Measurements from ENCODE around the gene ABCC9. TPM values are rescaled to one million over a fixed set of nuclear protein-coding genes. Genes with fewer than 3 reads are reported as not detected.
"Not testable (repeated sequence)": the region's sequence is repeated elsewhere in the genome, so short reads cannot be mapped to it uniquely, and the experiment has no call there.

ABCC9 gene
- total and polyA plus RNA-seq, 9 donors = 34.4 to 104 (median 61.1) TPM

GRCh38 chr12:21814327-21814726 lies 126.9 kb downstream of the ABCC9 start:
- WGBS (ENCODE audit: insufficient coverage) = no CpG with 5 or more reads among the region's 2 CpGs
- no peaks in the 10 kb centered on the region for H3K36me3 ChIP-seq (ENCODE audit: control insufficient read depth, insufficient read depth, low read length)

GRCh38 chr12:21813751-21814150 lies 127.5 kb downstream of the ABCC9 start:
- Histone ChIP-seq H3K4me3 (ENCODE audit: low read length) (no peak overlapping the region), H3K9me3 (replicated peaks; ENCODE audit: control insufficient read depth, low read depth, low read length) (no peaks in the 10 kb centered on the region), H3K36me3 (ENCODE audit: control insufficient read depth, insufficient read depth, low read length) (no peaks in the 10 kb centered on the region), H3K27me3 (ENCODE audit: control insufficient read depth, insufficient read depth, low read length) (no peaks in the 10 kb centered on the region), H3K4me1 (ENCODE audit: control insufficient read depth, insufficient read depth, low read length) (no peaks in the 10 kb centered on the region), H3K27ac (ENCODE audit: low read length) (no peak overlapping the region)
- no peak for DNase-seq
- WGBS (ENCODE audit: insufficient coverage) = no CpG with 5 or more reads among the region's 3 CpGs

More at GRCh38 chr12:21814327-21814726, 126.9 kb downstream of the ABCC9 start:
- Histone ChIP-seq H3K27me3 (ENCODE audit: control insufficient read depth, insufficient read depth, low read length) (no peaks in the 10 kb centered on the region), H3K4me1 (ENCODE audit: control insufficient read depth, insufficient read depth, low read length) (peaks cover under 1% of the 10 kb centered on the region), H3K27ac (ENCODE audit: low read length) (no peak overlapping the region), H3K4me3 (ENCODE audit: low read length) (no peak overlapping the region), H3K9me3 (replicated peaks; ENCODE audit: control insufficient read depth, low read depth, low read length) (no peaks in the 10 kb centered on the region)
- DNase-seq = no peak

GRCh38 chr12:21813125-21813524 lies 128.1 kb downstream of the ABCC9 start:
- Histone ChIP-seq H3K9me3 (replicated peaks; ENCODE audit: control insufficient read depth, low read depth, low read length) (no peaks in the 10 kb centered on the region), H3K4me3 (ENCODE audit: low read length) (no peak overlapping the region), H3K27me3 (ENCODE audit: control insufficient read depth, insufficient read depth, low read length) (no peaks in the 10 kb centered on the region), H3K27ac (ENCODE audit: low read length) (no peak overlapping the region), H3K4me1 (ENCODE audit: control insufficient read depth, insufficient read depth, low read length) (no peaks in the 10 kb centered on the region), H3K36me3 (ENCODE audit: control insufficient read depth, insufficient read depth, low read length) (no peaks in the 10 kb centered on the region)
- DNase-seq = no peak

- not testable (repeated sequence) for H3K36me3 ChIP-seq (ENCODE audit: control insufficient read depth, insufficient read depth, low read length)
Observed at GRCh38 chr12:21812340-21812739, 128.9 kb downstream of the ABCC9 start.

GRCh38 chr12:21809100-21809499 lies 132.1 kb downstream of the ABCC9 start:
- Histone ChIP-seq H3K9me3 (replicated peaks; ENCODE audit: control insufficient read depth, low read depth, low read length) (no peaks in the 10 kb centered on the region), H3K4me1 (ENCODE audit: control insufficient read depth, insufficient read depth, low read length) (no peaks in the 10 kb centered on the region), H3K36me3 (ENCODE audit: control insufficient read depth, insufficient read depth, low read length) (peaks cover 3% of the 10 kb centered on the region), H3K27ac (ENCODE audit: low read length) (no peak overlapping the region), H3K4me3 (ENCODE audit: low read length) (no peak overlapping the region), H3K27me3 (ENCODE audit: control insufficient read depth, insufficient read depth, low read length) (no peaks in the 10 kb centered on the region)
- DNase-seq = no peak

More at GRCh38 chr12:21812340-21812739, 128.9 kb downstream of the ABCC9 start:
- not testable (repeated sequence) for DNase-seq; H3K4me1 ChIP-seq (ENCODE audit: control insufficient read depth, insufficient read depth, low read length); H3K9me3 ChIP-seq (replicated peaks; ENCODE audit: control insufficient read depth, low read depth, low read length); H3K27ac ChIP-seq (ENCODE audit: low read length); H3K27me3 ChIP-seq (ENCODE audit: control insufficient read depth, insufficient read depth, low read length); H3K4me3 ChIP-seq (ENCODE audit: low read length)
- no CpG with 5 or more reads among the region's 2 CpGs for WGBS (ENCODE audit: insufficient coverage)

GRCh38 chr12:21806255-21806654 lies 135.0 kb downstream of the ABCC9 start:
- no peak overlapping the region for H3K27ac ChIP-seq (ENCODE audit: low read length)
- no peaks in the 10 kb centered on the region for H3K4me1 ChIP-seq (ENCODE audit: control insufficient read depth, insufficient read depth, low read length)
- H3K4me3 ChIP-seq (ENCODE audit: low read length) = no peak overlapping the region
- peaks cover 3% of the 10 kb centered on the region for H3K36me3 ChIP-seq (ENCODE audit: control insufficient read depth, insufficient read depth, low read length)
- H3K27me3 ChIP-seq (ENCODE audit: control insufficient read depth, insufficient read depth, low read length) = no peaks in the 10 kb centered on the region
- DNase-seq = no peak
- no peaks in the 10 kb centered on the region for H3K9me3 ChIP-seq (replicated peaks; ENCODE audit: control insufficient read depth, low read depth, low read length)

GRCh38 chr12:21801522-21802288 lies 139.5 kb downstream of the ABCC9 start:
- WGBS (ENCODE audit: insufficient coverage) = no CpG with 5 or more reads among the region's 4 CpGs
- no peaks in the 10 kb centered on the region for H3K27me3 ChIP-seq (ENCODE audit: control insufficient read depth, insufficient read depth, low read length)
- no peaks in the 10 kb centered on the region for H3K4me1 ChIP-seq (ENCODE audit: control insufficient read depth, insufficient read depth, low read length)
- H3K36me3 ChIP-seq (ENCODE audit: control insufficient read depth, insufficient read depth, low read length) = peaks cover 3% of the 10 kb centered on the region
- H3K9me3 ChIP-seq (replicated peaks; ENCODE audit: control insufficient read depth, low read depth, low read length) = no peaks in the 10 kb centered on the region
- H3K4me3 ChIP-seq (ENCODE audit: low read length) = no peak overlapping the region
- no peak for DNase-seq
- H3K27ac ChIP-seq (ENCODE audit: low read length) = no peak overlapping the region

- WGBS (ENCODE audit: insufficient coverage) = no CpG with 5 or more reads among the region's 1 CpG
- no peaks in the 10 kb centered on the region for H3K27me3 ChIP-seq (ENCODE audit: control insufficient read depth, insufficient read depth, low read length)
- no peaks in the 10 kb centered on the region for H3K4me1 ChIP-seq (ENCODE audit: control insufficient read depth, insufficient read depth, low read length)
- DNase-seq = no peak
- H3K9me3 ChIP-seq (replicated peaks; ENCODE audit: control insufficient read depth, low read depth, low read length) = no peaks in the 10 kb centered on the region
- no peak overlapping the region for H3K27ac ChIP-seq (ENCODE audit: low read length)
- peaks cover 3% of the 10 kb centered on the region for H3K36me3 ChIP-seq (ENCODE audit: control insufficient read depth, insufficient read depth, low read length)
- H3K4me3 ChIP-seq (ENCODE audit: low read length) = no peak overlapping the region
Observed at GRCh38 chr12:21800011-21800410, 141.2 kb downstream of the ABCC9 start.

GRCh38 chr12:21797539-21797938 lies 143.7 kb downstream of the ABCC9 start:
- no peak for DNase-seq
- no CpG with 5 or more reads among the region's 1 CpG for WGBS (ENCODE audit: insufficient coverage)
- H3K36me3 ChIP-seq (ENCODE audit: control insufficient read depth, insufficient read depth, low read length) = no peaks in the 10 kb centered on the region
- H3K27ac ChIP-seq (ENCODE audit: low read length) = no peak overlapping the region
- no peaks in the 10 kb centered on the region for H3K9me3 ChIP-seq (replicated peaks; ENCODE audit: control insufficient read depth, low read depth, low read length)
- no peaks in the 10 kb centered on the region for H3K27me3 ChIP-seq (ENCODE audit: control insufficient read depth, insufficient read depth, low read length)
- no peak overlapping the region for H3K4me3 ChIP-seq (ENCODE audit: low read length)
- no peaks in the 10 kb centered on the region for H3K4me1 ChIP-seq (ENCODE audit: control insufficient read depth, insufficient read depth, low read length)

GRCh38 chr12:21795648-21796328 lies 145.4 kb downstream of the ABCC9 start:
- 98% methylated on average over 8 of the region's 10 CpGs for WGBS (ENCODE audit: insufficient coverage)
- no peak for DNase-seq
- H3K27ac ChIP-seq (ENCODE audit: low read length) = no peak overlapping the region
- H3K36me3 ChIP-seq (ENCODE audit: control insufficient read depth, insufficient read depth, low read length) = no peaks in the 10 kb centered on the region
- H3K4me3 ChIP-seq (ENCODE audit: low read length) = no peak overlapping the region
- no peaks in the 10 kb centered on the region for H3K9me3 ChIP-seq (replicated peaks; ENCODE audit: control insufficient read depth, low read depth, low read length)
- H3K27me3 ChIP-seq (ENCODE audit: control insufficient read depth, insufficient read depth, low read length) = no peaks in the 10 kb centered on the region
- no peaks in the 10 kb centered on the region for H3K4me1 ChIP-seq (ENCODE audit: control insufficient read depth, insufficient read depth, low read length)
